COR-L47 (cell line): ENCODE data around the gene ASB2.

ENCODE experiments used
- DNase-seq: peaks from one replicate; lab custom pipeline; 2025; lab: John Stamatoyannopoulos, UW

Gene ASB2

DNA sequence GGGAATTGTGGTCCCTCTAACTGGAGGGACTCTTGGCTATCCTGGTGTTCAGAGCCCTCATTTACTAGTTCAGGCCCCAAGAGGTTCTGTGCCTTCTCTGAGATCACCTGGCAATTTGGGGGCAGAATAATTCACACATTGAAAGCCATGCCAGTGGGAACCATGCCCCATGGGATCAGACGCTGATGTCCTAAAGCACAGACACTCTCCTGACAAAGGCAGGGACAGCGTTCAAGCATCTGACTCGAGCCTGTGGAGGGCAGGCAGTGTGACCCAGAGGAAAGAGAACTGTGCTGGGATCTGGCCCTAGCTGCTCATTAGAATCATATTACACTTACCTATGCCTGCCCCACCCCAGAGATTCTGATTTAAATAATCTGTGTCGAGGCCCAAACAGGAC, 2.4 kb upstream of the ASB2 start:
- no peak for DNase-seq

DNA sequence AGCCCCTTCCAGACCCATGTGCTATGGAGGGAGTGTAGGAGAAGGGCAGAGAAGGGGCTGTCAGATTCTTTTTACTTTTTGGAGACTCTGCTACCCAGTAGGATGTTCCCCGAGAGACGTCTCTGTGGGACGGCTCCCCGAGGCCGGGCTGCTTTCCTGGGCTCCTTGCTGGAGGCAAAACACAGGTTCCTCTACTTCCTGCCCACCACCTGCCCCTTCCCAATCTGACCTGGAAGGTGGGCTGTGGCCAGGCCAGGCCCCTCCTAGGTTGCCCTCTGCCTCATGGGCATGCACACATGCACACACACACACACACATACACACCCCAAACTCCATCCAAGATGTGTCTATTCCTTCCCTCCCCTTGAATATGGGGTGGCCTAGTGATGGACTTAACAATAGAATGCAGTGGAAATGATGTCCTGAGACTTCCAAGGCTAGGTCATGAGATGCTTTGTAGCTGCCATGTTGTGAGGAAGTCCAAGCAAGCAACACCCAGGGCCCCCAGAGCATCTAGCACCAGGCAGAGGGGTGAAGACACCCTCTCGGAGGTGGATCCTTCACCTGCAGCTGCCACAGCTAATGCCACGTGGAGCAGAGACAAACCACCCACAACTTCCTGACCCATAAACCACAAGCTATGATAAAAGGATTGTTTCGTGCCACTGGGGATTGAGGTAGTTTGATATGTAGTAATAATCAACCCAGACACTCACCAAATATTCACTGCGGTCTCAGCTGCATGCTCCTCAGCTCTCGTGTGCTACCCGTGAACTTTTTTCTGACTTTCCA, 1.6 kb upstream of the ASB2 start:
- DNase-seq = no peak

DNA sequence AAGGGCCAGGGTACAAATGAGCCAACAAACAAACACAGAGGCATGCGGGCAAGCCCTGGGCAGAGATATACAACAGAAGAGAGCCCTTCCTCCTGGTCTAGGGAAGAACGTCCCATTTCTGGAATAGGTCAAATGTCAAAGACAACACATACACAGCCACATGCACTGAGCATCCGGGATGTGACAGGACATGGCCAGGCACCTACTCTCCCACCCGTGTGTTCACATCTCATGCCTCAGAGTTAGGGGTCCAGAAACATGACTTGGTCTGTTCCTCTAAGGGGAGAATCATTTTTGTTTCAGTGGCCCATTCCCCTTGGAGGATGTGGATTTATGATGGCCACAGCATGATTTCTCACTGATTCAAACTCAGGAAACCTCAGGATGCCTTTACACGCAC, 801 bp upstream of the ASB2 start:
- DNase-seq = no peak

DNA sequence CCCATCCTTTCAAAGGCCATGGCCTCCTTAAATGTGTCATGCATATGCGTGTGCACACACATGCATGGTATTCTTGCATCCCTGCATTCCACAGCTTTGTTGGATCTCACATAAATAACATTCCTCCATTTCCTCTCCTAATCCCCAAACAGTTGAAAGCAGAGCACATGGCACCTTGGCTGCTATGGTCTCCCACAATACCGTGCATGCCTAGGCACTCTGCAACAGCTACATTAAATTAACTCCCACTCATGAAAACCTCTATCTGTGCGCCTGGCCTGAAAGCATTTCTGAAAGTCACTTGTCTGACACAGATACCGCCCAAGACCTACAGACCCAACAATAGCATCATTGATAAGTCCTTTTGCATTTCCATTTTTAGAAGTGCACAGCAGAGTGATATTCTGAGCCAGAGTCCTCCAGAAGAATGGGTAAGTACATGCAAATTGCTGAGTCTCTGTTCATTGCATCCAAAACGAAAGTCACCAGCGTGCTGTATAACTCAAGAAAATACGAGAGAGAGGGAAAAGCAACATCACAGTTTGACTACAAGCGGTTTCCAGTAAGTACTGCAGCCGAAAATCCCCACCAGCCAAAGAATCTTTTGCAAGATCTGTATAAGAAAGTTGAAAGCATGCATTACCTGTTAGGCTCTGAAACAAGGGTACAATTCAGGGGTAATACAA, 436 bp downstream of the ASB2 start:
- DNase-seq = no peak

DNA sequence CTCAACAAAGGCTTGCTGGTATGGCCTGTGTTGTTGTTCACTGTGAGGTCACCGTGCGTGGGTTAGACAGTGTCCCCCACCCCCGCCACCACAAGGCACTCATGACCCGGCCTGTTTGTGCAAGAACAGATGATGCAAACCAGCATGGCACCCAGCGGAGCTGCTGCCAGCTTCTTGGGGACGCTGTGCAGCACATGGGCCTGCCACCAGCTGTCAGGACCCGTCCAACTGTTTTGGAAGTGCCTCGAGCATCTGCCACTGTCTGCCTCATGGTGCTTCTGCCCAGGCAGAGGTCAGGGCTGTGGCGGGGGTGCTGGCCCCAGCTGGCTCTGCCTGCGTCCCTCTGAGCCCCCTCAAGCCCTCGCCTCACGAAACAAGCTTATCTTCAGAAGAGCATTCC, 1.5 kb downstream of the ASB2 start:
- no peak for DNase-seq

DNA sequence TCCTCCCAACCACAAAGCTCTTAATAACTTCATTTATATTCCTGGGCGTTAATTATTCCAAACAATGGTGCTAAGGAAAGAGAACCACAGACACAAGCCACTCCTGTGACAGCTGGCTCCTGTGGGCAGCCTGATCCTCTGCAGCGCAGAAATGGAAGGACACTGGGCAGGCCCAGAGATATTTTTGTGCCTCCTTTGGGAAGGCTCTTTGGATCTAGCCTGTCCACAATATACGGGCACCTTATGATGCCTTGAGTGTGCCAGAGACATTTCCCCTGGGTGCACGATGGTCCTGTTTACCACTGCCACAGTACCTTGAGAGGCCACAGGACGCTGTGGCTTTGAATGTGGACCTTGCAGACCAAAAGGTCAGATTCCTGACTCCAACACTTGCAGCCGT, 2.1 kb downstream of the ASB2 start:
- DNase-seq = no peak

DNA sequence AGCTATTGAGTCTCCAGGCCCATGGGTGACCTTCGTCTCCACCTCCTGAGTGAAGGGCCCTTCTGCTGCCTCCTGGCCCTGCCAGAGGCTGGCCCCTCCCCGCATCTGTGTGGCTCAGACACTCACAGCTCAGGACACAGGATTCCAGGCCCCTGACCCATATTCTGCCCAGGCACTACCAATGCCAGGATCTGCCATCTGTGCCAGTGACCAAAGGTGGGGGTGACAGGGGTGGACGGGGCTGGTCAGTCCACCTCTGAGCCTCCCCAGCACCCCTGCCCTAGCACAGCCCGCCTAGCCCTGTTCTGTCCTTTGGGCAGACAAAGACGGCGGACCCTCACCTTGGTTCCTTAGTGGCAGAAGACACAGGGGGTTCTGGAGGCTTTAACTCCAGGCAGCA, 2.8 kb downstream of the ASB2 start:
- no peak for DNase-seq

DNA sequence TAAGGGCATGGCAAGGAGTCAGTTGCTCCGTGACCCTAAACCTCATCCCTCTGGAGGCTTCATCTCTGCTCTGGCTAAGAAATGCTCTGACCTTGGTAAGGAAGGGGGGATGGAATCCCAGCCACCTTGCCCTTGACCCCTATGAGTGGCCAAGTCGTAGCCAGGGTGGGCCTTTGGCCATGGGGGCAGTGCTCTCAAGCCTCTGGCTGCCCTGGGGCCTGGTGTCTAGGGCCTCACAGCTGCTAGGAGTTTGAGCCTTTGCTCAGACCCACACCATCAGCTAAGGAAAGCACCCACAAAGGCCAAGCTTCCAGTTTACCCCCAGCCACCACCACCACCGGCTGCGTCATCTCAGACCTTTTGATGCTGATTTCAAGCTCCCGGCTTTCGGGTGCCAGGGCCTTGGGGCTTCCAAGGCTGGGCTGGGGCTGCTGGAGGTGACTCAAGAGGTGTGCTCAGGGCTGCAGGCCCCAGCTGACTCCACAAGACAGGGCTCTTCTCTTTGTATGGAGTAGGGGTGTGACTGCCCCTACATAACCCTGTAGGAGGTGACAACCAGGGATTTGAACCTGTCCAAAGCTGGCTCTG, 3.7 kb downstream of the ASB2 start:
- DNase-seq = no peak

DNA sequence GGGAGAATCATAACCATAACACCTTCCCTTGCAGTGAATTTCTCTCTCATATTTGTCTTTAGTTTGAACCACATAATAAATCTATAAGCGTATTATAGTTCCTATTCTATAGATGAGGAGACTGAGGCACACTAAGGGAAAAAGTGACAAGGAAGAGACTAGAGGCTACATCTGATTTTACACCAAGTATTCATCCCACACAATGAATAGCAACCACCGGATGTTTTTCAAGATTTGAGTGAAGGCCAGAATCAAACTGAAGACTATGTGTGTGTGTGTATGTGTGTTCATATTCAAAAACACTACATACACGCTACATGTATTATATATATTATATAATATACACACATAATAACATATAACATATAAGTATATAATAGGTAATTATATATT, 4.7 kb downstream of the ASB2 start:
- DNase-seq = no peak

DNA sequence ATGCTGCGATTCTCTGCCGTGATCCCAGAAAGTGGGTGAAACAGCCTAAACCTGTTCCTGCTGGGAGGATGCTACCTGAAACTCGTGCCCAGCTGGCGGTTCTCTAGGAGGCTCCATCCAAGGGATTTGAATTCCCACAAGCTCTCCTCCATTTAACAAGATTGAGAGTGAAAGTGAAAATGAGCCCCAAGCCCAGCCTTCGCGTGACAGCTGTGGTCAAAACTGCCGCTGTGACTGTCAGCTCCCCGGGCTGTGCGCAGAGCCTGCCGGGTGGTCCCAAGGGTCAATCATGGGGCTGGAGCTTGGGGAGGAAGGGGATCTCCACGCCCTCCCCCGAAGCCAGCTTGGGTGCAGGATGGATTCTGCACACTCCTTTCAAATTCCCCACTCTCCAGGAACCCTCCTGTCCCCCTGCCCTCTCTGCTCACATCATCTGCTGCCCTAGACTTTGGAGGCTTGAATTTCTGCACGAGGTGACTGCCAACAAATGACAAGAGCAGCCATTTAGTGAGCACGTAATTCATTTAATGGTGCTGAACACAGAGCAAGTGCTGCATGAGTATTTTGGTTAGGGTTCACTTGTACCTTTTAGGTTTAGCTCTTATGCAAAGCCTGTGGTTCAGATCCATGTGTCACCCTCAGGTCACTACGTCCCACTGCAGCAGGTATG, 5.3 kb downstream of the ASB2 start:
- DNase-seq = no peak

DNA sequence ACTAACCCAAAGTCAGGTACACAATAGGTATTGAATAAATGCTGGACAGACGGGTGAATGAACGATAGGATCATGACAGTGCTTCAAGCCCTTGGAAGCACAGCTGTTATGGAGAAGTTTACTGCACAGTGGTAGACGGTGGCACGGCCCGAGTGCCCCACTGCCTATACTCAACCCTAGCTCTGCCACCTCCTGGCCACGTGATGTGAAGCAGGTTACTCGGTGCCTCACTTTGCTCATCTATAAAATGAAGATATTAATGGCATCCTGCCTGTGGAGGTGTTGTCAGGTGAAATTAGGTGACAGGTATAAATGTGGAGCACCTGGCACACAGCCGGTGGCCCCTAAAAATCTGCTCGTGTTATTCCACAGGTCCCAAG, 5.8 kb downstream of the ASB2 start:
- DNase-seq = peak; percentile 17

DNA sequence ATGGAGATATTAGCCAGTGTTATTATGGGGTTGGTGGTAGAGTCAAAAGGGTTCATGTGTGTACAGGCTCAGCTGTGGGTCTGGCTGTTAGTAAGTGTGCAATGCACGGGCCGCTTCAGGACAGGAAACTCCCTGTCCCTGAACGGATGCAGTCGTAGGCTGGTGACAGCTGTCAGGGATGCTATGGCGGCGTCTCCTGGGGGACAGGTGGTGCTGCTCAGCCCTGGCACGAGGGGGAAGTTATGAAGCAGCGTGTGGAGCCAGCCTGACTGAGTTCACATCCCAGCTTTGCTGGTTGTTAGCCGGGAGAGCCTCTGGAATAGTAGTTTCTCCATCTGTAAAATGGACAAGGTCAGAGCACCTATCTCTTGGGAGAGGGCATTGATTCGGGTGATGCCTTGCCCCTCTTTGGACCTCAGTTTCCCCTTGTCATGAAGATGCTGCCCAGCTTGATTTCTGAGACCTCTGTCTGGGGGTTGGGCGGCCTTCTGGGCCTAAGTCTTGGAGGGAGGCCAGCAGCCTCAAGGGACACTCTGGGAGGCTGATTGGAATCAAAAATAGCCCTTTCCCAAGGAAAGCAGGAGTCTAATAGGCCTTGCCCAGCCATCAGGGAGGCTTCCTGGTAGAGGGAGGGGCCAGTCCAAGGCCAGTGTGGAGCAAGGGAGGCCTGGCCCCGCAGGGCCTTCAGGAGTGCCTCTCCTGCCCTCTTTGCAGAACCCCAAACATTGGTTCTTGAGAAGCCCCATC, 7.1 kb downstream of the ASB2 start:
- DNase-seq = no peak

DNA sequence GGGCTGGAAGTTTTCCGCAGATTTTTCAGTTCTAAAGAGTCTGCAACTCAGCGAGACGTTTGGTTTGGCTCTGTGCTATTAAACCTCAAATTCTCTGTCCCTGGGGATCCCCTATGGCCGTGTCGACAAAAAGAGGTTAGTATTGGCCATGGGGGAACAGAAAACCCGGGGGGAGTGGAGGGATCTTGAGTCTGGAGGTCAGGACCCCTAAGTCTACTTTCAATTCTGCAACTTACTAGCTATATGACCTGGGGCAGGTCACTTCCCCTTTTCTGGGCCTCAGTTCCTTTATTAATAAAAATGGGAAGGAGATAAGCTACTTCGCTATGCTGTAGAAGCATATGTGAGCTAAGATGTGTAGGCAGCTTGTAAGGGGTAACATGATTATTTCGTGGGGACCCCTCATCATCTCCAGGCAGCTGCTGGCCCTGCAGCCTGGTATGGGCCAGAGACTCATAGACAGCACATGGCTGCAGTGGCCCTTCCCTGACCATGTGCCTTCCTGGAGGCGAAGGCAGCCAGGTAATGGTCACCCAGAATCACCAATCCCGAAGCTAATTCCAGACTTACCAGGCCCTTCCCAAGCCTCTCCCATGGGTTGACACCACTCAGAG, 8.6 kb downstream of the ASB2 start:
- no peak for DNase-seq

DNA sequence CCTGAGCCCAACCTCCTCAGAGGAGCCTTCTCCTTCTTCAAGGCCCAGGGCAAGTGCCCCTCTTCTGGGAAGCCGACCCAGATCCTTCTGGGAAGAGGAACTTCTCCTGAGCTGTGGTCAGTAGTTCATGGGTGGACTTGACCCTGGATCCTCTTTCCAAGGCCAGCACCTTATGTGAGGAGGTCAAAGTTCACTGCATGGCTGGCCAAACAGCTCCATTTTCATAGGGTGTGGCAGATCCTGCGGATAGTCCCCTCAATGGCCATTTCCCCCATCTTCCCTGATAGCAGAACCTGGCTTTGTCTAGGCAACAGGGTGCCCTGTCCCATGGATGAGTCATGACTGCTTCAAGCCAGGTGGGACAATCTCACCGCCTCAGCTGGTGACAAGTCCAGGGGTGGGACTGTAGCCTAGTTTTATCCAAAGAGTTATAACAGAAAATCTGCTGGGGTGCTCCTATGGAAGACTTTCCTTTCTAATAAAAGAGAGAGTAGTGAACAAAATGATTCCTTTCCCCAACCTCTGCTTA, 10.4 kb downstream of the ASB2 start:
- no peak for DNase-seq

DNA sequence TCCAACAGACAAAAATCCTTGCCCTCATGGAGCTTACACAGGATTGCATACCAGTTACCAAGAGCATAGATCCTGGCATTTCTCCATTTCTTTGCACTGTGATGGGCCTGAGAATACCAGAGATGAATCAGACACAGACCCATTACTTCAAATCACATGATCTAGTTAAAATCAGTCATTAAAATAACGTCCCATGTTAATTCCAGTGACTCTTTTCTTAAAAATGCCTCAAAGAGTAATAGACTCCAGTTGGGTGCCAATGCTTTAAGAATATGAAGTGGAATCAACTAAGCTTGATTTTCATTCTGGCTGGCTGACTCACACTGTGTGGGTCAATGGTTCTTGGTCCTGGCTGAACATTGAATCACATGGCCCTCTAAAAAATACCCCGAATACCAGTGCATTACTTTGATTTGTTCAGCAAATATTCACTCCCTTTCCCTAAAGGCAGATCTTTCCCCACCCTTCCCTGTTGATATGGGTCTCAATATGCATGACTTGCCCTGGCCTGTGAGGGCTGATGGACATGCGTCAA, 11.0 kb downstream of the ASB2 start:
- no peak for DNase-seq

DNA sequence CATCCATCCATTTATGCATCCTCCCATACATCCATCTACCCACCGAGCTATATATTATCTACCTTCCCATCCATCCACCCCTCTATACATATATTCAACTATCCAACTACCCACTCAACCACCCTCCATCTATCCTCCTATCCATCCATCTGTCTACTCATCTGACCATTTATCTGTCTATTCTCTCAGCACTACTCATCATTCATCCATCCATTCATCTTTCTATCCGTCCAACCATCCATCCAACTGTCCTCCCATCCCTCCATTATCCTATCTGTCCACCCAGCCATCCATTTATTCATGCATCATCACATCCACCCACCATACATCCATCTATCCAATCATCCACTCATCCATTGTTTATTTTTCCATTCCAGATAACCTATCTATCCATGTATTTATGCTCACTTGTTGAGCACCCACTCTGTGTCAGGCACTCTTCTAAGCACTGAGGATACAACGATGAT, 11.5 kb downstream of the ASB2 start:
- no peak for DNase-seq

DNA sequence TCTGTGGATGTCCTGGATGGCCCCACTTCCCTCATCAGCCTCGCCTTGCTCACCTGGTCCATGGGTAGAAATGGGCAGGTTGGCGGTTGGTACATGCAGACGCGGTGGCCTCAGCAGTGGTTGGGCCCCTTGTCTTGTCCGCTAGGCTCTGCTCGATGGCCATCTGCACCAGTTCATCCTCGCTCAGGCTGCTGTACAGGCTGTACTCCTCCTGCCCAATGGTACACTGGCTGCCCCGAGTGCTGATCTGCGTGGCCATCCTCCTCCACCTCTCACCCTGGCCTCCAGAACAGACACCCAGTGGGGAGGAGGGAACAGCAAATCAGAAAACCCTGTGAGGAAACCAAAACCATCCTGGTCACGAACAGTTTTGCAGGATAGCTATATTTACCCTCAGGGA, 12.1 kb downstream of the ASB2 start:
- no peak for DNase-seq

DNA sequence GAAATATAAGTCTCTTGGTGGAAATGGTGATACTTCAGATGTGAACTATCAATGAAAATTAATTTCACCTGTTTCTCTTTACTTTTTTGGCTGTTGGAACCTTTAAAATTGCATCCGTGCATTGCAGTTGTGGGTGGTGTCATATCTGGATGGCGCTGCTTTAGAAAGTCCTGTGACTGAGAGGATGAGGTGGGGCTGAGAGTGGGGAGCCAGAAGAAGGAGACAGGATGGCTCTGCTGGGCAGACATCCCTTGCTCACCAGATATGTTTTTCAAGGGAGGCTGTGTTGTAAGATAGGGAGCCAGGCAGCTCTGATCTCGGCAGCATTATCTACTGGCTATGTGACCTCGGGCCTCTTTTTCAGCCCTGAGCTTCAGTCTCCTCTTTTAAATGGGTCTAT, 12.7 kb downstream of the ASB2 start:
- no peak for DNase-seq

DNA sequence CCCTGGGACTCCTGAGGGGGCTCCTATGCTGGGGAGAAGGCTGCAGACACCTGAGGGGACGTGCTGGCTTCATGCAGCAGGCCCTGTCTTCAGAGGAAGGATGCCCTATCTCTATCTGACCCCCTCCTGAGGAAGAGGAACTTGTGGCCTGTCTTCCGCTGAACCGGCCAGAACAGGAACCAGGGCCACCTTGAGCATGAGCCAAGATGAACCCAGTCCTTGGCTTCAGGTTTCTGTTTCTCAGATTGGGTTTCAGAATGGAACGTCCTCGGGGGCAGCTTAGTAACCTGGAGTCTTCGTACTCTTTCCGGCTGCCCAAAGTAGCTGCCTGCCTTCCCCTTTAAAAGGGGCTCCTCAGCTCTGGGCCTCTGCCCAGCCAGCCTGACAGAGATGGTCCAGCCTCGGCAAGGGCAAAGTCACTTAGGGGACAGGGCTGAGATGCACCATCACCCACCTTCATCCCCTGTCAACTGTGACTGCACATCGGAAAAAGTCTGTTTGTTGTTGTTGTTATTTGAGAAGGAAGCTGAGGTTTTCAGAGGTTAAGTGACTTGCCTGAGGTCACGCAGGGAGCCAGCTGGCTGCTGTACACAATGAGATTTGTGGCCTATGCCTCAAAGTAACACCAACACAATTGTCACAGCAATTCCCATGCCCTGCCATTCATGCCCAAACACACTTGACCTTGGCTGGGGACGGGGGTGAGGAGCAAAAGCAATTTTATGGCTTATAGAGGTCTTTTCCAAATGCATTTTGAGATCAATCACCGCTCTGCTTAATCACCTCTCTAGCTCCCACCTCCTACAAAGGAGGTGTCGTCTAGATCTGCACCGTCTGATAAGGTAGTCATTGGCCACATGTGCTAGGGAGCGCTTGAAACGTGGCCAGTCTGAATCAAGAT, 13.4 kb downstream of the ASB2 start:
- DNase-seq = no peak

DNA sequence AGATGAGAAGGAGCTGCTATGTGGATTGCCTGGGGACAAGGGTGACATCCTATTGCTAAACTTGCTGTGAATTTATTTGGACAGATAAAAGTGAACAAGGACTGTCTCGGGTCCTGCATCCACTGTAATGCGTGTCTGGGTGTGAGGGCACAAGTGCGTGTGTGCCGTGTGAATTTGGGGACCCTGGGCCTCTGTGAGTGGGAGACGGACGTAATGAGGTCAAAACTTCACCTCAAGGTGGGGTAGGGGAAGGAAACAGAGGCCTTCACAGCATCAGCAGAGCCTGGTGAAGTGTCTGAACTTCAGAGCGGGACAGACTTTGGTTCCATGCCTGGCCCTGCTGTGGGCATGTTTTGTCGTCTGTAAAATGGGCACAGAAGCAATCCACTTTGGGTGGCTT, 14.8 kb downstream of the ASB2 start:
- no peak for DNase-seq
